ENCODE measurements around the gene ZNF205. TPM values are rescaled to one million over a fixed set of nuclear protein-coding genes. Genes with fewer than 3 reads are reported as not detected.

ZNF205 gene
- total and polyA plus RNA-seq, 9 of the 15 experiments (the other 6 are each of a cell fraction or from before 2014, with no cell fraction given): 2.4 to 11.8 (median 5.1) TPM; not detected in 2

DNA sequence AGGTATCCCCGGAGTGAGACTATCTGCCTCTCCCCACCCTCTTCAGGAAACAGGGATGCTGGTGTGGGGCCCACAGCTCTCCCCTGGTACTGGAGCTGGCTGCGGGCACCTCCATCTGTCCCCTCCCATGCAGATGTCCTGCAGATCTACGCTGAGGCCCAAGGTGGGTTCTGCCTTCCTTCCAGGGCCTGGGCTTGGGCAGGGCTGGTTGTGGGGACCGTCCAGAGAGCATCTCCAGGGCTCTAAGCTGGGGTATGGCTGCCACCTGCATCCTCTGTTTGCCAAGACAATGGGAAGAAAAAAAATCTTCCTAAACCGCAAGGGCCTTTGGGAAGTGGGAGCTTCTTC, 35.3 kb downstream of the ZNF205 start:
- TF ChIP-seq BRD9 (IDR thresholded peaks at IDR 0.05; ENCODE audit: low read depth, partially characterized antibody) (no peak), POLR2G (IDR thresholded peaks at IDR 0.05; ENCODE audit: low read depth, low read length) (no peak), ZC3H11A (IDR thresholded peaks at IDR 0.05; ENCODE audit: low read depth, low read length) (no peak), ZNF830 (CRISPR knock-in tag; IDR thresholded peaks at IDR 0.05) (no peak), RAD51 (IDR thresholded peaks at IDR 0.05; ENCODE audit: borderline replicate concordance, low read depth) (no peak), ZNF134 (CRISPR knock-in tag; conservative IDR thresholded peaks at IDR 0.05) (no peak), DDX20 (tag; IDR thresholded peaks at IDR 0.05; ENCODE audit: low read depth) (no peak), ZNF589 (CRISPR knock-in tag; IDR thresholded peaks at IDR 0.05; ENCODE audit: low read depth) (no peak), NELFE (IDR thresholded peaks at IDR 0.05; ENCODE audit: insufficient read depth, insufficient read length) (no peak), NR2F6 (CRISPR knock-in tag; IDR thresholded peaks at IDR 0.05) (no peak), PHTF2 (CRISPR knock-in tag; IDR thresholded peaks at IDR 0.05) (no peak), EGR1 (conservative IDR thresholded peaks at IDR 0.05) (no peak), SIN3A (IDR thresholded peaks at IDR 0.05; ENCODE audit: borderline replicate concordance in 2 of 2, control insufficient read depth in 1 of 2, low read depth in 2 of 2, low read length in 2 of 2) (no peak)
- TF ChIP-seq, protein P1, sequence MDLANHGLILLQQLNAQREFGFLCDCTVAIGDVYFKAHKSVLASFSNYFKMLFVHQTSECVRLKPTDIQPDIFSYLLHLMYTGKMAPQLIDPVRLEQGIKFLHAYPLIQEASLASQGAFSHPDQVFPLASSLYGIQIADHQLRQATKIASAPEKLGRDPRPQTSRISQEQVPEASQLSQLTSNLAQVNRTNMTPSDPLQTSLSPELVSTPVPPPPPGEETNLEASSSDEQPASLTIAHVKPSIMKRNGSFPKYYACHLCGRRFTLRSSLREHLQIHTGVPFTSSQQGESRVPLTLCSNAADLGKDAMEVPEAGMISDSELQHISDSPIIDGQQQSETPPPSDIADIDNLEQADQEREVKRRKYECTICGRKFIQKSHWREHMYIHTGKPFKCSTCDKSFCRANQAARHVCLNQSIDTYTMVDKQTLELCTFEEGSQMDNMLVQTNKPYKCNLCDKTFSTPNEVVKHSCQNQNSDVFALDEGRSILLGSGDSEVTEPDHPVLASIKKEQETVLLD (IDR thresholded peaks at IDR 0.05): no peak
- TF ChIP-seq, protein P2, sequence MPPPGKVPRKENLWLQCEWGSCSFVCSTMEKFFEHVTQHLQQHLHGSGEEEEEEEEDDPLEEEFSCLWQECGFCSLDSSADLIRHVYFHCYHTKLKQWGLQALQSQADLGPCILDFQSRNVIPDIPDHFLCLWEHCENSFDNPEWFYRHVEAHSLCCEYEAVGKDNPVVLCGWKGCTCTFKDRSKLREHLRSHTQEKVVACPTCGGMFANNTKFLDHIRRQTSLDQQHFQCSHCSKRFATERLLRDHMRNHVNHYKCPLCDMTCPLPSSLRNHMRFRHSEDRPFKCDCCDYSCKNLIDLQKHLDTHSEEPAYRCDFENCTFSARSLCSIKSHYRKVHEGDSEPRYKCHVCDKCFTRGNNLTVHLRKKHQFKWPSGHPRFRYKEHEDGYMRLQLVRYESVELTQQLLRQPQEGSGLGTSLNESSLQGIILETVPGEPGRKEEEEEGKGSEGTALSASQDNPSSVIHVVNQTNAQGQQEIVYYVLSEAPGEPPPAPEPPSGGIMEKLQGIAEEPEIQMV (tag; conservative IDR thresholded peaks at IDR 0.05; ENCODE audit: low read depth): no peak
- H3K4me2 ChIP-seq (ENCODE audit: insufficient read depth, low read length): no peak overlapping the region
- intact Hi-C loops (cut with micrococcal nuclease): no loop called here
- H3K4me1 ChIP-seq (replicated peaks in 1 of 2; ENCODE audit: control insufficient read depth in 2 of 2, insufficient read depth in 2 of 2, low read length in 2 of 2): peaks cover 0 to 60% of the 10 kb centered on the region in 2 experiments; a peak in 2 of 5 replicates
- H3K9me3 ChIP-seq (replicated peaks; ENCODE audit: control insufficient read depth, insufficient read depth, low read depth, low read length): no peaks in the 10 kb centered on the region
- H3K9me1 ChIP-seq (ENCODE audit: control insufficient read depth, insufficient read depth, low read length): no peaks in the 10 kb centered on the region
- no peak overlapping the region for H3K27ac ChIP-seq (ENCODE audit: extremely low read depth, low read depth, low read length)
- POLR2A ChIA-PET: interaction anchor here (0.7 to 1.3 kb wide), 6 partner anchors 11 to 126 kb away, joined by 3 to 5 read pairs (median 4); partner anchors contain the start of gene ZNF213
- H3K36me3 ChIP-seq (ENCODE audit: control insufficient read depth, insufficient read depth, low read length): no peaks in the 10 kb centered on the region; the same call in 2 of the 3 replicates
- no peaks in the 10 kb centered on the region for H3K27me3 ChIP-seq (ENCODE audit: control insufficient read depth in 2 of 2, insufficient read depth in 2 of 2, low read length in 2 of 2)
- no peak overlapping the region for H2AFZ ChIP-seq (ENCODE audit: low read depth, low read length)
- 80% methylated on average over 5 of the region's 5 CpGs for WGBS (ENCODE audit: insufficient coverage, low coverage, missing lambda C conversion rate)
- DNase-seq (ENCODE audit: extremely low read depth in 1 of 4, low spot score in 3 of 4) (no peak), ATAC-seq (no peak), FAIRE-seq (no peak)
- no peak overlapping the region for H3K9ac ChIP-seq (ENCODE audit: insufficient read depth in 1 of 2, low read depth in 2 of 2, low read length in 2 of 2)
- peaks cover 4% of the 10 kb centered on the region; the same call in 1 of the 2 replicates for H4K20me1 ChIP-seq (replicated peaks; ENCODE audit: control insufficient read depth, insufficient read depth, low read length)
- no peaks in the 10 kb centered on the region for H3K79me2 ChIP-seq (ENCODE audit: control insufficient read depth, insufficient read depth, low read length)
- H3K4me3 ChIP-seq: no peak overlapping the region
- in situ Hi-C loops (cut with MboI): no loop called here
- no TSS peak for BruUV-seq (replicated peaks)
- CTCF ChIA-PET (ENCODE audit: low intra/inter-chr PET ratio): no interaction called here
